Caco-2 (cell line): Measurements from ENCODE around the gene PNMA8A. TPM values are rescaled to one million over a fixed set of nuclear protein-coding genes. Genes with fewer than 3 reads are reported as not detected.
"Not testable (repeated sequence)": the region's sequence is repeated elsewhere in the genome, so short reads cannot be mapped to it uniquely, and the experiment has no call there.

Experiments
- BruUV-seq: library from RNA; stranded (reverse); fragments of 400-500 nt; replicated peaks from 2 replicates; lab custom pipeline; 2021; lab: Mats Ljungman, UMichigan
- CTCF ChIA-PET: fragments of 300-600 bp; sonication (Branson Sonifier 250); formaldehyde crosslinking; loops from one replicate; lab custom pipeline; 2022; ENCODE audit warnings: antibody characterized with exemption; lab: Charles Lee
- POLR2A ChIA-PET: fragments of 300-600 bp; sonication (Branson Sonifier 250); formaldehyde crosslinking; loops from one replicate; lab custom pipeline; 2022; ENCODE audit warnings: antibody characterized with exemption; lab: Charles Lee
- DNase-seq, 2 experiments: peaks; one replicate each; pipeline versions ENCODE4 v3.0.0 to v3.0.0-alpha.2; 2020 to 2022
- H3K27me3 ChIP-seq: replicated peaks from 2 replicates; pipeline ENCODE4 v1.6.0; 2011; ENCODE audit warnings: low read length; ENCODE audit not compliant: control insufficient read depth, insufficient read depth
- H3K36me3 ChIP-seq: 2 replicates; pipeline ENCODE4 v1.5.1; 2011; ENCODE audit warnings: low read length; ENCODE audit not compliant: control insufficient read depth, insufficient read depth
- H3K4me1 ChIP-seq: fragments of 250-450 bp; sonication (Bioruptor Pico); 2 replicates; pipeline ENCODE4 v1.5.1; 2020; ENCODE audit warnings: mild to moderate bottlenecking
- H3K4me3 ChIP-seq: 2 replicates; pipeline ENCODE4 v1.5.1; 2011; ENCODE audit warnings: low read depth, mild to moderate bottlenecking, control low read depth, low read length
- H3K9me3 ChIP-seq: fragments of 250-450 bp; sonication (Bioruptor Pico); 2 replicates; pipeline ENCODE4 v1.5.1; 2020; ENCODE audit warnings: mild to moderate bottlenecking, moderate library complexity
- H3K27ac Mint-ChIP-seq: one replicate; pipeline ENCODE4 v1.8.0; 2022; ENCODE audit warnings: mixed read lengths; ENCODE audit not compliant: unreplicated experiment
- H3K27me3 Mint-ChIP-seq: one replicate; pipeline ENCODE4 v1.8.0; 2022; ENCODE audit warnings: mixed read lengths; ENCODE audit not compliant: insufficient read depth, unreplicated experiment
- H3K36me3 Mint-ChIP-seq: one replicate; pipeline ENCODE4 v1.8.0; 2022; ENCODE audit warnings: mild to moderate bottlenecking, mixed read lengths; ENCODE audit not compliant: insufficient read depth, unreplicated experiment
- H3K4me1 Mint-ChIP-seq: one replicate; pipeline ENCODE4 v1.8.0; 2022; ENCODE audit warnings: low read depth, mixed read lengths; ENCODE audit not compliant: unreplicated experiment
- H3K4me3 Mint-ChIP-seq: one replicate; pipeline ENCODE4 v1.8.0; 2022; ENCODE audit warnings: mild to moderate bottlenecking, moderate library complexity, mixed read lengths; ENCODE audit not compliant: unreplicated experiment
- H3K9me3 Mint-ChIP-seq: one replicate; pipeline ENCODE4 v1.8.0; 2022; ENCODE audit warnings: mixed read lengths; ENCODE audit not compliant: unreplicated experiment
- intact Hi-C: fragments of 100-400 bp; cut with micrococcal nuclease; formaldehyde crosslinking; loops from one replicate; pipeline ENCODE4 v1.10.0; 2022; ENCODE audit not compliant: unreplicated experiment
- total RNA-seq: library from RNA; stranded (reverse); gene quantifications from 2 replicates; pipeline ENCODE4 v1.2.3, GENCODE V29; 2022
- TF ChIP-seq, protein P1 (sequence below), 2 experiments: fragments of 200-600 bp in 1 of 2; IDR thresholded peaks; 1 replicate in 1 of 2; 2 replicates in 1 of 2; pipeline versions ENCODE4 v1.5.1 to v1.8.0; 2011 to 2022; ENCODE audit warnings: antibody characterized with exemption in 1 of 2, control low read depth in 1 of 2, inconsistent platforms in 1 of 2, low read depth in 1 of 2, low read length in 1 of 2, mild to moderate bottlenecking in 1 of 2, moderate library complexity in 1 of 2; ENCODE audit not compliant: insufficient read depth in 1 of 2, severe bottlenecking in 1 of 2, unreplicated experiment in 1 of 2

The PNMA8A gene
- total RNA-seq, 1 experiment from 2014 or later = not detected

DNA sequence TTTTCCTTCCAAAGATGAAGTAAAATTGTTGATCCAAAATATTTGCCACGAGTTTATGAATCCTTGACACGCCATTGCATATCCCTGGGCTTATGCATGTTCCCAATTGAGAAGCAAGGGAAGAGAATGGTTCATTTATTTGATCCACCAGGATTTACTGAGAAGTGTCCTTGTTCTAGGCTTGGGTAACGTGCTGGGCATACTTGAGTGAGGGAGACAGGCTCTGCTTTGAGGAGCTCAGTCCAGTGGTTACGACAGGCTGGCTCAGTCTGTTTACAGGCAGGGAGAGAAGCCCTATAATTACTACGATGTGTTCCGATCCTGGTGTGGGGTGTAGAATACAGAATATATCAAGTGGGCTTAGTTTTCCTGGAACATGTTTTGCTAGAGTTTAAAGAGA, 36.4 kb downstream of the PNMA8A start:
- no peak overlapping the region for H3K4me3 ChIP-seq
- no peak for DNase-seq
- H3K9me3 ChIP-seq = no peaks in the 10 kb centered on the region
- no peaks in the 10 kb centered on the region for H3K4me1 Mint-ChIP-seq
- H3K9me3 Mint-ChIP-seq = no peaks in the 10 kb centered on the region
- H3K27ac Mint-ChIP-seq = no peak overlapping the region
- H3K27me3 ChIP-seq = no peaks in the 10 kb centered on the region
- peaks cover under 1% of the 10 kb centered on the region for H3K27me3 Mint-ChIP-seq
- no peaks in the 10 kb centered on the region for H3K4me1 ChIP-seq
- no peak overlapping the region for H3K4me3 Mint-ChIP-seq
- no TSS peak for BruUV-seq
- H3K36me3 ChIP-seq = no peaks in the 10 kb centered on the region
- POLR2A ChIA-PET = no interaction called here
- H3K36me3 Mint-ChIP-seq = no peaks in the 10 kb centered on the region
- intact Hi-C loops = no loop called here
- CTCF ChIA-PET = interaction anchor here (1.0 kb wide), 1 partner anchor 154 kb away, joined by 4 read pairs; no protein-coding TSS in a partner anchor
- TF ChIP-seq, protein P1, sequence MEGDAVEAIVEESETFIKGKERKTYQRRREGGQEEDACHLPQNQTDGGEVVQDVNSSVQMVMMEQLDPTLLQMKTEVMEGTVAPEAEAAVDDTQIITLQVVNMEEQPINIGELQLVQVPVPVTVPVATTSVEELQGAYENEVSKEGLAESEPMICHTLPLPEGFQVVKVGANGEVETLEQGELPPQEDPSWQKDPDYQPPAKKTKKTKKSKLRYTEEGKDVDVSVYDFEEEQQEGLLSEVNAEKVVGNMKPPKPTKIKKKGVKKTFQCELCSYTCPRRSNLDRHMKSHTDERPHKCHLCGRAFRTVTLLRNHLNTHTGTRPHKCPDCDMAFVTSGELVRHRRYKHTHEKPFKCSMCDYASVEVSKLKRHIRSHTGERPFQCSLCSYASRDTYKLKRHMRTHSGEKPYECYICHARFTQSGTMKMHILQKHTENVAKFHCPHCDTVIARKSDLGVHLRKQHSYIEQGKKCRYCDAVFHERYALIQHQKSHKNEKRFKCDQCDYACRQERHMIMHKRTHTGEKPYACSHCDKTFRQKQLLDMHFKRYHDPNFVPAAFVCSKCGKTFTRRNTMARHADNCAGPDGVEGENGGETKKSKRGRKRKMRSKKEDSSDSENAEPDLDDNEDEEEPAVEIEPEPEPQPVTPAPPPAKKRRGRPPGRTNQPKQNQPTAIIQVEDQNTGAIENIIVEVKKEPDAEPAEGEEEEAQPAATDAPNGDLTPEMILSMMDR (IDR thresholded peaks at IDR 0.05; ENCODE audit: insufficient read depth in 1 of 2, low read depth in 1 of 2, low read length in 1 of 2, severe bottlenecking in 1 of 2, unreplicated experiment in 1 of 2) = no peak

DNA sequence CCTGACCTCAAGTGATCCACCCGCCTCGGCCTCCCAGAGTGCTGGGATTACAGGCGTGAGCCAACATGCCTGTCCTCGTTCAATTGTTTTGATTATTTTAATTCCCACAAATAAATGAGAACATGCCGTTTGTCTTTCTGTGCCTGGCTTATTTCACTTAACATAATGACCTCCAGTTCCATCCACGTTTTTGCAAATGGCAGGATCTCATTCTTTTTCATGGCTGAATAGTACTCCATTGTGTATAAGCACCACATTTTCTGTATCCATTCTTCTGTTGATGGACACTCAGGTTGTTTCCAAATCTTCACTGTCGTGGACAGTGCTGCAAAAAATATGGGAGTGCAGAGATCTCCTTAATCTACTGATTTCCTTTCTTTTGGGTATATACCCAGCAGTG, 37.9 kb downstream of the PNMA8A start:
- H3K9me3 Mint-ChIP-seq, H3K36me3 Mint-ChIP-seq, DNase-seq, H3K4me1 ChIP-seq, CTCF ChIA-PET, H3K27me3 ChIP-seq, H3K27ac Mint-ChIP-seq, H3K4me3 Mint-ChIP-seq, H3K27me3 Mint-ChIP-seq, intact Hi-C loops, POLR2A ChIA-PET, H3K4me3 ChIP-seq, H3K36me3 ChIP-seq, BruUV-seq, H3K9me3 ChIP-seq, H3K4me1 Mint-ChIP-seq: not testable (repeated sequence)

DNA sequence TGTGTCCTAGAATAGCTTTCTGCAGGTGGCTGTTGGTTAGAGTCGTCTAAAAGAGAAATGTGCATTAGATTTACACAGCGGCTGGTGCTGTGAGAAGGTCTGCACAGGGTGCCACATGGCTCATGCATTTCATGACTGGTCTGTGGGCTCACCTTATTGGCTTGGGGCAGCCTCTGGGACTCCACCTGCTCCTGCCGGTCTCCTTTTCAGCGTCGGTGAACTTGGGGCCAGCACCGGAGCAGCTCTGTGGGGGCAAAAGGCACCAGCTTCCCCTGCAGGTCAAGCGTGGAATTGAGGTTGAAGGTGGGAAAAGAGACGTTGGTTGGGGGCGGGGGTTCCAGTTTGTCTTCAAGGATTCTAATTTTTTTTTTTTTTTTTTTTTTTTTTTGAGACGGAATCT, 39.5 kb downstream of the PNMA8A start:
- TF ChIP-seq, protein P1 (IDR thresholded peaks at IDR 0.05; ENCODE audit: insufficient read depth in 1 of 2, low read depth in 1 of 2, low read length in 1 of 2, severe bottlenecking in 1 of 2, unreplicated experiment in 1 of 2) = peak in 1 of 2 experiments; percentile 40
- POLR2A ChIA-PET = no interaction called here
- H3K27me3 Mint-ChIP-seq = peaks cover 14% of the 10 kb centered on the region
- no peak overlapping the region for H3K4me3 Mint-ChIP-seq
- no peak overlapping the region for H3K27ac Mint-ChIP-seq
- DNase-seq = no peak
- Histone ChIP-seq H3K27me3 (no peaks in the 10 kb centered on the region), H3K36me3 (no peaks in the 10 kb centered on the region), H3K4me1 (no peaks in the 10 kb centered on the region), H3K9me3 (no peaks in the 10 kb centered on the region), H3K4me3 (no peak overlapping the region)
- intact Hi-C loops = no loop called here
- no TSS peak for BruUV-seq
- H3K9me3 Mint-ChIP-seq = no peaks in the 10 kb centered on the region
- CTCF ChIA-PET = interaction anchor here (0.6 to 1.3 kb wide), 10 partner anchors 20 to 711 kb away, joined by 3 to 9 read pairs (median 4); no protein-coding TSS in a partner anchor
- no peaks in the 10 kb centered on the region for H3K36me3 Mint-ChIP-seq
- peaks cover 4% of the 10 kb centered on the region for H3K4me1 Mint-ChIP-seq
